D341Med (cell line): ENCODE measurements around the gene NDUFAF5.
A peak's percentile ranks its signal among the peaks of the same experiment; 100 is the strongest.
"Not testable (repeated sequence)": the region's sequence is repeated elsewhere in the genome, so short reads cannot be mapped to it uniquely, and the experiment has no call there.

Experiments
- DNase-seq: peaks from one replicate; pipeline ENCODE4 v3.0.0; 2012; ENCODE audit warnings: low spot score

Gene NDUFAF5

GRCh38 chr20:13784893-13785715, at the start of gene NDUFAF5, which contains the start of gene ESF1:
NDUFAF5 (plus strand) TSS chr20:13785028; CDS start chr20:13785069, 41 bp downstream.
ESF1 (minus strand) TSS chr20:13784919; CDS start chr20:13783140, 1,779 bp downstream.
- peak; percentile 92 for DNase-seq

- no peak for DNase-seq
Measured at GRCh38 chr20:13735826-13736225, 49.0 kb upstream of the NDUFAF5 start.

GRCh38 chr20:13736436-13737191, 48.2 kb upstream of the NDUFAF5 start:
- DNase-seq, result no peak

GRCh38 chr20:13738187-13738586, 46.6 kb upstream of the NDUFAF5 start:
- not testable (repeated sequence) for DNase-seq

GRCh38 chr20:13739731-13740649, 44.8 kb upstream of the NDUFAF5 start:
- DNase-seq, result no peak

- no peak for DNase-seq
Measured at GRCh38 chr20:13741879-13742278, 42.9 kb upstream of the NDUFAF5 start.

- no peak for DNase-seq
Measured at GRCh38 chr20:13744352-13744751, 40.5 kb upstream of the NDUFAF5 start.

- DNase-seq, result no peak
Measured at GRCh38 chr20:13745784-13746183, 39.0 kb upstream of the NDUFAF5 start.

- no peak for DNase-seq
Measured at GRCh38 chr20:13749811-13750210, 35.0 kb upstream of the NDUFAF5 start.

- DNase-seq, result no peak
Measured at GRCh38 chr20:13753436-13754036, 31.3 kb upstream of the NDUFAF5 start.

GRCh38 chr20:13755809-13756208, 29.0 kb upstream of the NDUFAF5 start:
- DNase-seq, result no peak

GRCh38 chr20:13756551-13756950, 28.3 kb upstream of the NDUFAF5 start:
- no peak for DNase-seq

- DNase-seq, result no peak
Measured at GRCh38 chr20:13758884-13759283, 25.9 kb upstream of the NDUFAF5 start.

GRCh38 chr20:13760451-13760946, 24.3 kb upstream of the NDUFAF5 start:
- DNase-seq, result not testable (repeated sequence)

- no peak for DNase-seq
Measured at GRCh38 chr20:13765299-13765698, 19.5 kb upstream of the NDUFAF5 start.

- DNase-seq, result no peak
Measured at GRCh38 chr20:13765868-13766416, 18.9 kb upstream of the NDUFAF5 start.

- no peak for DNase-seq
Measured at GRCh38 chr20:13770141-13770540, 14.7 kb upstream of the NDUFAF5 start.

GRCh38 chr20:13771853-13772453, 12.9 kb upstream of the NDUFAF5 start:
- DNase-seq, result no peak

- DNase-seq, result no peak
Measured at GRCh38 chr20:13772529-13772928, 12.3 kb upstream of the NDUFAF5 start.

GRCh38 chr20:13775867-13776266, 9.0 kb upstream of the NDUFAF5 start:
- no peak for DNase-seq

GRCh38 chr20:13777171-13777601, 7.6 kb upstream of the NDUFAF5 start:
- no peak for DNase-seq
